Germinal center (tissue), 1 donor: ENCODE results near the gene PCDHGA12.
"Not testable (repeated sequence)": the region's sequence is repeated elsewhere in the genome, so short reads cannot be mapped to it uniquely, and the experiment has no call there.

Experiments used
- DNase-seq: peaks from one replicate; pipeline ENCODE4 v3.0.0; 2012; ENCODE audit warnings: mixed read lengths, low spot score

The PCDHGA12 gene

DNA sequence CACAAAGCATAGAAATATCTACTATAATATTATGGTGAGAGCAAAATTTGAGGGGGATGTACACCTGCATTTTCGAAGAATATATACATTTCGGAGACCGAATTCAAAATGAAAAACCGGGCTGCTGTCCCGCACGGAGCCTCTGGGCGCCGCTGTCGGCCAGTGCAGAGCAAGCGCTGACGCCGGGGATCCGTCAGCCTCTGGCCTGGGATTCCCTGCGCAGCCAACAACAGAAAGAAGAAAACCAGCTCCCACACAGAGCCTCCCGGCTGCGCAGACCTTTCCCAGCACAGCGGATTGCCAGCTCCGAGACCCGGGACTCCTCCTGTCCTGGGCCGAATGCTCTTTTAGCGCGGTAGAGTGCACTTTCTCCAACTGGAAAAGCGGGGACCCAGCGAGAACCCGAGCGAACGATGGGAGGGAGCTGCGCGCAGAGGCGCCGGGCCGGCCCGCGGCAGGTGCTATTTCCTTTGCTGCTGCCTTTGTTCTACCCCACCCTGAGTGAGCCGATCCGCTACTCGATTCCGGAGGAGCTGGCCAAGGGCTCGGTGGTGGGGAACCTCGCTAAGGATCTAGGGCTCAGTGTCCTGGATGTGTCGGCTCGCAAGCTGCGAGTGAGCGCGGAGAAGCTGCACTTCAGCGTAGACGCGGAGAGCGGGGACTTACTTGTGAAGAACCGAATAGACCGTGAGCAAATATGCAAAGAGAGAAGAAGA is 22.4 kb upstream of the PCDHGA12 start, which contains the start of gene PCDHGB6:
Gene PCDHGB6, plus strand, starts transcription at position 232 of the 716 bp plus-strand sequence. Its CDS starts 182 bp downstream, at position 414.
- peak; percentile 53 for DNase-seq

DNA sequence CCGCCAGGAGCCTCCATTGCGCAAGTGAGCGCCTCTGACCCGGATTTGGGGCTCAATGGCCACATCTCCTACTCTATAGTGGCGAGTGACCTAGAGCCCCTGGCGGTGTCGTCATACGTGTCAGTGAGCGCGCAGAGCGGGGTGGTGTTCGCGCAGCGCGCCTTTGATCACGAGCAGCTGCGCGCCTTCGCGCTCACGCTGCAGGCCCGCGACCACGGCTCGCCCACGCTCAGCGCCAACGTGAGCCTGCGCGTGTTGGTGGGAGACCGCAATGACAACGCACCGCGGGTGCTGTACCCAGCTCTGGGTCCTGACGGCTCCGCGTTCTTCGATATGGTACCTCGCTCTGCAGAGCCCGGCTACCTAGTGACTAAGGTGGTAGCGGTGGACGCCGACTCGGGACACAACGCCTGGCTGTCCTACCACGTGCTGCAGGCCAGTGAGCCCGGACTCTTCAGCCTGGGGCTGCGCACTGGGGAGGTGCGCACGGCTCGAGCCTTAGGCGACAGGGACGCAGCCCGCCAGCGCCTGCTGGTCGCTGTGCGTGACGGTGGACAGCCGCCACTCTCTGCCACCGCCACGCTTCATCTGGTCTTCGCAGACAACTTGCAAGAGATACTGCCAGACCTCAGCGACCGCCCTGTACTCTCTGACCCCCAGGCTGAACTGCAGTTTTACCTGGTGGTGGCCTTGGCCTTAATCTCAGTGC is 20.6 kb upstream of the PCDHGA12 start:
- no peak for DNase-seq

DNA sequence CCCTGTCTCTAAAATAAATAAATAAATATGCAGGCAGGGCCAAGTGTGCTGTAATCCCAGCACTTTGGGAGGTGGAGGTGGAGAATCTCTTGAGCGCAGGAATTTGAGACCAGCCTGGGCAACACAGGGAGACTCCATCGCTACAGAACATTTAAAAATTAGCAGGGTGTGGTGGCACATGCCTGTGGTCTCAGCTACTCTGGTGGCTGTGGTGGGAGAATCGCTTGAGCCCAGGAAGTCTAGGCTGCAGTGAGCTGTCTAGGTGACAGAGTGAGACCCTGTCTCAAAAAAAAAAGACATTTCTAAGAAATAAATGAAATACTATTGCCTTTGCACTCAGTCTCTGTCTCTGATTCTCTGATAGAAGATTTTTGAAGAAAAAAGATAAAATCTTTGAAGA is 18.7 kb upstream of the PCDHGA12 start:
- no peak for DNase-seq

DNA sequence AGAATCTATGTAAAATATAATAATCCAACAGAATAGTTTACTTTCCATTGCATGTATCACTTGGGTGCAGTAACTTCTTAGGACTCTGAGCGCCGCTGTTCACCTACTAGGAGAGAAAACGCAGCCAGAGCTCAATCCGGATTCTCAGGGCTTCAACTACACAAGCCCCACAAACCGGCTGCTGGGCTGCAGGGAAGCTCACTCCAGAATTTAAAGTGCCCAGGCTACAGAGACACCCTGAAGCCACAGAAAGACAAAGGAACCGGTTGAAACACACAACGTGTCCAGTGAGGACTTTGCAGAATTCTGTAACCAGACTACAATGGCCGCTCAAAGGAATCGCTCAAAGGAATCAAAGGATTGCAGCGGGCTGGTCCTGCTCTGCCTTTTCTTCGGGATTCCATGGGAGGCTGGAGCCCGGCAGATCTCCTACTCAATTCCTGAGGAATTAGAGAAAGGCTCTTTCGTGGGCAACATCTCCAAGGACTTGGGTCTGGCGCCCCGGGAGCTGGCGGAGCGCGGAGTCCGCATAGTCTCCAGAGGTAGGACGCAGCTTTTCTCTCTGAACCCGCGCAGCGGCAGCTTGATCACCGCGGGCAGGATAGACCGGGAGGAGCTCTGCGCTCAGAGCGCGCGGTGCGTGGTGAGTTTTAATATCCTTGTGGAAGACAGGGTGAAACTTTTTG is 17.3 kb upstream of the PCDHGA12 start, which contains the start of gene PCDHGA10:
Gene PCDHGA10, plus strand, starts transcription at position 134 of the 686 bp plus-strand sequence. Its CDS starts 189 bp downstream, at position 323.
- peak; percentile 71 for DNase-seq

DNA sequence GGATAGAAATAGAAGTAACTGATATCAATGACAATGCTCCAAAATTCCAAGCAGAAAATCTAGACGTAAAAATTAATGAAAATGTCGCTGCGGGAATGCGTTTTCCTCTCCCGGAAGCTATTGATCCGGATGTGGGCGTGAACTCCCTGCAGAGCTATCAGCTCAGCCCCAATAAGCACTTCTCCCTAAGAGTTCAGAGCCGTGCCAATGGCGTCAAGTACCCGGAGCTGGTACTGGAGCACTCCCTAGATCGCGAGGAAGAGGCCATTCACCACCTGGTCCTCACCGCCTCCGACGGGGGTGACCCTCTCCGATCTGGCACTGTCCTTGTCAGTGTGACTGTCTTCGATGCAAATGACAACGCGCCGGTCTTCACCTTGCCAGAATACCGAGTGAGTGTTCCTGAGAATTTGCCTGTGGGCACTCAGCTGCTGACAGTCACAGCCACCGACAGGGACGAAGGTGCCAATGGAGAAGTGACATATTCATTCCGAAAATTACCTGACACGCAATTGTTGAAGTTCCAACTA is 16.7 kb upstream of the PCDHGA12 start:
- no peak for DNase-seq

DNA sequence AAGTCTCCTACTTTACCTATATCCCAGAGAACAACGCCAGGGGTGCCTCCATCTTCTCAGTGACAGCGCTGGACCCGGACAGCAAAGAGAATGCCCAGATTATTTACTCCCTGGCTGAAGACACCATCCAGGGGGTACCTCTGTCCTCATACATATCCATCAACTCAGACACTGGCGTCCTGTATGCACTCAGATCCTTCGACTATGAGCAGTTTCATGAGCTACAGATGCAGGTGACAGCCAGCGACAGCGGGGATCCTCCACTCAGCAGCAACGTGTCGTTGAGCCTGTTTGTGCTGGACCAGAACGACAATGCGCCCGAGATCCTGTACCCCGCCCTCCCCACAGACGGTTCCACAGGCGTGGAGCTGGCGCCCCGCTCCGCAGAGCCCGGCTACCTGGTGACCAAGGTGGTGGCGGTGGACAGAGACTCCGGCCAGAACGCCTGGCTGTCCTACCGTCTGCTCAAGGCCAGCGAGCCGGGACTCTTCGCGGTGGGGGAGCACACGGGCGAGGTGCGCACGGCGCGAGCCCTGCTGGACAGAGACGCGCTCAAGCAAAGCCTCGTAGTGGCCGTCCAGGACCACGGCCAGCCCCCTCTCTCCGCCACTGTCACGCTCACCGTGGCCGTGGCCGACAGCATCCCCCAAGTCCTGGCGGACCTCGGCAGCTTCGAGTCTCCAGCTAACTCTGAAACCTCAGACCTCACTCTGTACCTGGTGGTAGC is 15.6 kb upstream of the PCDHGA12 start:
- not testable (repeated sequence) for DNase-seq

DNA sequence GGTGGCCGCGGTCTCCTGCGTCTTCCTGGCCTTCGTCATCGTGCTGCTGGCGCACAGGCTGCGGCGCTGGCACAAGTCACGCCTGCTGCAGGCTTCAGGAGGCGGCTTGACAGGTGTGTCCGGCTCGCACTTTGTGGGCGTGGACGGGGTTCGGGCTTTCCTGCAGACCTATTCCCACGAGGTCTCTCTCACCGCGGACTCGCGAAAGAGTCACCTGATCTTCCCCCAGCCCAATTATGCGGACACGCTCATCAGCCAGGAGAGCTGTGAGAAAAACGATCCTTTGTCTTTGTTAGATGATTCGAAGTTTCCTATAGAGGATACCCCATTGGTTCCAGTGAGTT is 15.1 kb upstream of the PCDHGA12 start:
- not testable (repeated sequence) for DNase-seq

DNA sequence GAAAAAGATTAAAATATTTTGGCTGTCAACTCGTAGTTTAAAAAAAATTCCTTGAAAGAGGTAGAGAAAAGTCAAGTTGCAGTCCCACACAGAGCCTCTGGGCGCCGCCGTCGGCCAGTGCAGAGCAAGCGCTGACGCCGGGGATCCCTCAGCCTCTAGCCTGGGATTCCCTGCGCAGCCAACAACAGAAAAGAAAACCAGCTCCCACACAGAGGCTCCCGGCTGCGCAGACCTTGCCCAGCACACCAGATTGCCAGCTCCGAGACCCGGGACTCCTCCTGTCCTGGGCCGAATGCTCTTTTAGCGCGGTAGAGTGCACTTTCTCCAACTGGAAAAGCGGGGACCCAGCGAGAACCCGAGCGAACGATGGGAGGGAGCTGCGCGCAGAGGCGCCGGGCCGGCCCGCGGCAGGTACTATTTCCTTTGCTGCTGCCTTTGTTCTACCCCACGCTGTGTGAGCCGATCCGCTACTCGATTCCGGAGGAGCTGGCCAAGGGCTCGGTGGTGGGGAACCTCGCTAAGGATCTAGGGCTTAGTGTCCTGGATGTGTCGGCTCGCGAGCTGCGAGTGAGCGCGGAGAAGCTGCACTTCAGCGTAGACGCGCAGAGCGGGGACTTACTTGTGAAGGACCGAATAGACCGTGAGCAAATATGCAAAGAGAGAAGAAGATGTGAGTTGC is 12.7 kb upstream of the PCDHGA12 start, which contains the start of gene PCDHGB7:
Gene PCDHGB7, plus strand, starts transcription at position 184 of the 679 bp plus-strand sequence. Its CDS starts 183 bp downstream, at position 367.
- peak; percentile 57 for DNase-seq

DNA sequence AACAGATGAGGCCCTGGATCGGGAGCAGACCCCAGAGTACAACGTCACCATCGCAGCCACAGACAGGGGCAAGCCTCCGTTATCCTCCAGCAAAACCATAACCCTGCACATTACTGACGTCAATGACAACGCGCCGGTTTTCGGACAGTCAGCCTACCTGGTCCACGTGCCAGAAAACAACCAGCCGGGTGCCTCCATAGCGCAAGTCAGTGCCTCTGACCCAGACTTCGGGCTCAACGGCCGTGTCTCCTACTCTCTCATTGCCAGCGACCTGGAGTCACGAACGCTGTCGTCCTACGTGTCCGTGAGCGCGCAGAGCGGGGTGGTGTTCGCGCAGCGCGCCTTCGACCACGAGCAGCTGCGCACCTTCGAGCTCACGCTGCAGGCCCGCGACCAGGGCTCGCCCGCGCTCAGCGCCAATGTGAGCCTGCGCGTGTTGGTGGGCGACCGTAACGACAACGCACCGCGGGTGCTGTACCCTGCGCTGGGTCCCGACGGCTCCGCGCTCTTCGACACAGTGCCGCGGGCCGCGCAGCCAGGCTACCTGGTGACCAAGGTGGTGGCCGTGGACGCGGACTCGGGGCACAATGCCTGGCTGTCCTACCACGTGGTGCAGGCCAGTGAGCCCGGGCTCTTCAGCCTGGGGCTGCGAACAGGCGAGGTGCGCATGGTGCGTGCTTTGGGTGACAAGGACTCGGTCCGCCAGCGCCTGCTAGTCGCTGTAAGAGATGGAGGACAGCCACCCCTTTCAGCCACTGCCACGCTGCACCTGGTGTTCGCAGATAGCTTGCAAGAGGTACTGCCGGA is 11.0 kb upstream of the PCDHGA12 start:
- DNase-seq = no peak

DNA sequence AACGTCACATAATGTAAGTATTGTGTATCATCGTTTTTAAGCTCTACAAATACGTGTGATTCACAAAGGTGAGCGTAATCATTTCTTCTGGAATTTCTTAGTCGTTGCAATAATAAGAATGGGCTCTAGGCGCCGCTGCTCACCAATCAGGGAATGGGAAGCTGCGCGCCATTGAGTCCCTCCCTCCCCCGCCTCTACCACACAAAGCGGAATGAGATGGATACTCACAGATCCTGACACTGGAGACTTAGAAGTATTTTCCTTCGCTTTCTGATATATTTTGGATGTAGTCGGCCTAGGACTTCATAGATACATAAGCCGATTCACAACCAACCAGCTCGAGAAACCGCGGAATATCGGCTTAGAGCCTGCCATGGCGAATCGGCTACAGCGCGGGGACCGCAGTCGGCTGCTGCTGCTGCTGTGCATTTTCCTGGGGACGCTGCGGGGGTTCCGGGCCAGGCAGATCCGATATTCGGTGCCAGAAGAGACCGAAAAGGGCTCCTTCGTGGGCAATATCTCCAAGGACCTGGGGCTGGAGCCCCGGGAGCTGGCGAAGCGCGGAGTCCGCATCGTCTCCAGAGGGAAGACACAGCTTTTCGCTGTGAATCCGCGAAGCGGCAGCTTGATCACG is 9.3 kb upstream of the PCDHGA12 start, which contains the start of gene PCDHGA11:
Gene PCDHGA11, plus strand, starts transcription at position 197 of the 634 bp plus-strand sequence. Its CDS starts 177 bp downstream, at position 374.
- DNase-seq = peak; percentile 66

DNA sequence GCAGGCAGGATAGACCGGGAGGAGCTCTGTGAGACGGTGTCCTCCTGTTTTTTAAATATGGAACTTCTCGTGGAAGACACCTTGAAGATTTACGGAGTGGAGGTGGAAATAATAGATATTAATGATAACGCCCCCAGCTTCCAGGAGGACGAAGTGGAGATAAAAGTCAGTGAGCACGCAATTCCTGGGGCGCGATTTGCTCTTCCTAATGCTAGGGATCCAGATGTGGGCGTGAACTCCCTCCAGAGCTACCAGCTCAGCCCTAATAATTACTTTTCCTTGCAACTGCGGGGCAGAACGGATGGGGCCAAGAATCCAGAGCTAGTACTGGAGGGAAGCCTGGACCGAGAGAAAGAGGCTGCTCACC is 8.8 kb upstream of the PCDHGA12 start:
- no peak for DNase-seq

DNA sequence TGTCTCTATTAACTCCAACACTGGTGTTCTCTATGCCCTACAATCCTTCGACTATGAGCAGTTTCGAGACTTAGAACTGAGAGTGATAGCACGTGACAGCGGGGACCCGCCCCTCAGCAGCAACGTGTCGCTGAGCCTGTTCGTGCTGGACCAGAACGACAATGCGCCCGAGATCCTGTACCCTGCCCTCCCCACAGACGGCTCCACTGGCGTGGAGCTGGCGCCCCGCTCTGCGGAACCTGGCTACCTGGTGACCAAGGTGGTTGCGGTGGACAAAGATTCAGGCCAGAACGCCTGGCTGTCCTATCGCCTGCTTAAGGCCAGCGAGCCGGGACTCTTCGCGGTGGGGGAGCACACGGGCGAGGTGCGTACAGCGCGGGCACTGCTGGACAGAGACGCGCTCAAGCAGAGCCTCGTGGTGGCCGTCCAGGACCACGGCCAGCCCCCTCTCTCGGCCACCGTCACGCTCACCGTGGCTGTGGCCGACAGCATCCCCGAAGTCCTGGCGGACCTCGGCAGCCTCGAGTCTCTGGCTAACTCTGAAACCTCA is 7.5 kb upstream of the PCDHGA12 start:
- no peak for DNase-seq

DNA sequence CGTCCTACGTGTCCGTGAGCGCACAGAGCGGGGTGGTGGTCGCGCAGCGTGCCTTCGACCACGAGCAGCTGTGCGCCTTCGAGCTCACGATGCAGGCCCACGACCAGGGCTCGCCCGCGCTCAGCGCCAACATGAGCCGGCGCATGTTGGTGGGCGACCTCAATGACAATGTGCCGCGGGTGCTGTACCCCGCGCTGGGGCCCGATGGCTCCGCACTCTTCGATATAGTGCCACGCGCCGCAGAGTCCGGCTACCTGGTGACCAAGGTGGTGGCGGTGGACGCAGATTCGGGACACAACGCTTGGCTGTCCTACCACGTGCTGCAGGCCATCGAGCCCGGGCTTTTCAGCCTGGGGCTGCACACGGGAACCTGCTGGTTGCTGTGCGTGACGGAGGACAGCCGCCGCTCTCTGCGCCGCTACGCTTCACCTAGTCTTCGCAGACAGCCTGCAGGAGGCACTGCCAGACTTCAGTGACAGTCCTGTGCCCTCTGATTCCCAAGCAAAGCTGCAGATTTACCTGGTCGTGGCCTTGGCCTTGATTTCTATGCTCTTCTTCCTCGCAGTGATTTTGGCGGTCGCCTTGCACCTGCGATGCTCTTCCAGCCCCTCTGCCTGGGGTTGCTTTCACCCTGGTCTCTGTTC is 2.4 kb upstream of the PCDHGA12 start:
- no peak for DNase-seq

DNA sequence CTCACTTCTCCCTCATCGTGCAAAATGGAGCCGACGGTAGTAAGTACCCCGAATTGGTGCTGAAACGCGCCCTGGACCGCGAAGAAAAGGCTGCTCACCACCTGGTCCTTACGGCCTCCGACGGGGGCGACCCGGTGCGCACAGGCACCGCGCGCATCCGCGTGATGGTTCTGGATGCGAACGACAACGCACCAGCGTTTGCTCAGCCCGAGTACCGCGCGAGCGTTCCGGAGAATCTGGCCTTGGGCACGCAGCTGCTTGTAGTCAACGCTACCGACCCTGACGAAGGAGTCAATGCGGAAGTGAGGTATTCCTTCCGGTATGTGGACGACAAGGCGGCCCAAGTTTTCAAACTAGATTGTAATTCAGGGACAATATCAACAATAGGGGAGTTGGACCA is 979 bp downstream of the PCDHGA12 start:
- peak; percentile 67 for DNase-seq

DNA sequence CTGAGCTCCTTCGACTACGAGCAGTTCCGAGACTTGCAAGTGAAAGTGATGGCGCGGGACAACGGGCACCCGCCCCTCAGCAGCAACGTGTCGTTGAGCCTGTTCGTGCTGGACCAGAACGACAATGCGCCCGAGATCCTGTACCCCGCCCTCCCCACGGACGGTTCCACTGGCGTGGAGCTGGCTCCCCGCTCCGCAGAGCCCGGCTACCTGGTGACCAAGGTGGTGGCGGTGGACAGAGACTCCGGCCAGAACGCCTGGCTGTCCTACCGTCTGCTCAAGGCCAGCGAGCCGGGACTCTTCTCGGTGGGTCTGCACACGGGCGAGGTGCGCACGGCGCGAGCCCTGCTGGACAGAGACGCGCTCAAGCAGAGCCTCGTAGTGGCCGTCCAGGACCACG is 2.0 kb downstream of the PCDHGA12 start:
- not testable (repeated sequence) for DNase-seq

DNA sequence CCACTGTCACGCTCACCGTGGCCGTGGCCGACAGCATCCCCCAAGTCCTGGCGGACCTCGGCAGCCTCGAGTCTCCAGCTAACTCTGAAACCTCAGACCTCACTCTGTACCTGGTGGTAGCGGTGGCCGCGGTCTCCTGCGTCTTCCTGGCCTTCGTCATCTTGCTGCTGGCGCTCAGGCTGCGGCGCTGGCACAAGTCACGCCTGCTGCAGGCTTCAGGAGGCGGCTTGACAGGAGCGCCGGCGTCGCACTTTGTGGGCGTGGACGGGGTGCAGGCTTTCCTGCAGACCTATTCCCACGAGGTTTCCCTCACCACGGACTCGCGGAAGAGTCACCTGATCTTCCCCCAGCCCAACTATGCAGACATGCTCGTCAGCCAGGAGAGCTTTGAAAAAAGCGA is 2.4 kb downstream of the PCDHGA12 start:
- not testable (repeated sequence) for DNase-seq

DNA sequence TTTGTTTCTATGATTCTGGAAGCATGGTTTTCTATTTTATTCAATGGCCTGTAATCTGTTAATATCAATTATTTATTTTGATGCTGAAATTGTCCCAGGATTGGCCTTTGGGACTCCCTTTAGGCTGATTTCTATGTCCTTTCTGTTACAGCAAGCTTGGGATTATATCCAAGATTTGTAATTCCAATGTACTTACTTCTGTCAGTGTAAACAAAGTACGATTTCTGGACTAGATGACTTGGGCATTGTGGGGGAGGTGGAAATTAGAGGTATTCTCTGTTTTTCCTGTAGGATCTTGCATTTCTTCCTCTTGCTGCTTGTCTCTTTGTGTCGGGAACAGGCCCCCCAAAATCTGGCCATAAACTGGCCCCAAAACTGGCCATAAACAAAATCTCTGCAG is 3.7 kb downstream of the PCDHGA12 start:
- no peak for DNase-seq

DNA sequence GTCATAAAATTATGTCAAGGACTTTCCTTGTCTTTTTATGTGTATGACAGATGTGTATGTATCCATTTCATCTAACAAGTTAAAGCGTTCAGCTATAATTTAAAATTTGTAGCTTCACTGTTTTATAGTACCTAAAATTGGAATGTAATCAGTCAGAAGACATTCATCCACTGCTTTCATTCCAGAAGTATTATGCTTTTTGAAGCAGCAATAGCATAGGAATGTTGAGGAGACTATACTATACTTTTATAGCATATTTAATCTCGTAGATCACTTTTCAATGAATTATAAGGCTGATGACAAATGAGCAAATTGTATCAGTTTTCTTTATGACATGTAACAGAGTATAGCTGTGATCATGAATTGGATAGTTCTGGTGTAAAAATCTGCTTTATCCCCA is 6.9 kb downstream of the PCDHGA12 start:
- no peak for DNase-seq
